ENCODE measurements around the gene TMEM132D. TPM values are rescaled to one million over a fixed set of nuclear protein-coding genes. Genes with fewer than 3 reads are reported as not detected.
A peak's percentile ranks its signal among the peaks of the same experiment; 100 is the strongest.

The TMEM132D gene
- total RNA-seq, 1 donor from 2014 or later = not detected

GRCh38 chr12:129788506-129789084 is 115.2 kb downstream of the TMEM132D start:
- no peaks in the 10 kb centered on the region for H3K9me3 ChIP-seq (ENCODE audit: insufficient read depth, low read depth, low read length)
- H3K4me3 Mint-ChIP-seq (ENCODE audit: unreplicated experiment) = no peak overlapping the region
- DNase-seq (ENCODE audit: low read depth) = peak; percentile 77

GRCh38 chr12:129779989-129780388 is 123.8 kb downstream of the TMEM132D start:
- H3K36me3 Mint-ChIP-seq (ENCODE audit: low read depth, unreplicated experiment) = no peaks in the 10 kb centered on the region
- no peak for DNase-seq (ENCODE audit: low read depth)
- no peak for FAIRE-seq

More at GRCh38 chr12:129788506-129789084, 115.2 kb downstream of the TMEM132D start:
- TF ChIP-seq CTCF (IDR thresholded peaks at IDR 0.05; ENCODE audit: insufficient read depth, low read depth, low read length) (no peak), EZH2 (IDR thresholded peaks at IDR 0.05; ENCODE audit: insufficient read depth, low read length) (no peak)
- Histone ChIP-seq H3K79me2 (ENCODE audit: insufficient read depth, low read length) (no peaks in the 10 kb centered on the region), H3K4me1 (ENCODE audit: insufficient read depth, low read length) (peaks cover 4% of the 10 kb centered on the region), H3K4me2 (ENCODE audit: low read length) (peak overlapping the region; percentile 80), H4K20me1 (ENCODE audit: insufficient read depth, low read length) (no peaks in the 10 kb centered on the region), H3K4me3 (ENCODE audit: insufficient read depth, low read depth, low read length) (peak overlapping the region; percentile 43), H3K27ac (ENCODE audit: low read depth, low read length) (peak overlapping the region; percentile 46), H2AFZ (ENCODE audit: low read depth, low read length) (peak overlapping the region; percentile 51), H3K27me3 (ENCODE audit: insufficient read depth, low read length) (no peaks in the 10 kb centered on the region), H3K9ac (ENCODE audit: low read length) (peak overlapping the region; percentile 41), H3K36me3 (ENCODE audit: insufficient read depth, low read length) (no peaks in the 10 kb centered on the region)
- no peaks in the 10 kb centered on the region for H3K4me1 Mint-ChIP-seq (ENCODE audit: low read depth, unreplicated experiment)
- no peaks in the 10 kb centered on the region for H3K36me3 Mint-ChIP-seq (ENCODE audit: low read depth, unreplicated experiment)
- peak; percentile 75 for FAIRE-seq
- no peaks in the 10 kb centered on the region for H3K27me3 Mint-ChIP-seq (ENCODE audit: low read depth, unreplicated experiment)
- H3K9me3 Mint-ChIP-seq (ENCODE audit: unreplicated experiment) = peaks cover 18% of the 10 kb centered on the region
- H3K27ac Mint-ChIP-seq (ENCODE audit: unreplicated experiment) = no peak overlapping the region

More at GRCh38 chr12:129779989-129780388, 123.8 kb downstream of the TMEM132D start:
- no peak overlapping the region for H3K4me3 ChIP-seq (ENCODE audit: insufficient read depth, low read depth, low read length)
- H3K27ac ChIP-seq (ENCODE audit: low read depth, low read length) = no peak overlapping the region
- no peaks in the 10 kb centered on the region for H3K27me3 Mint-ChIP-seq (ENCODE audit: low read depth, unreplicated experiment)
- no peaks in the 10 kb centered on the region for H3K36me3 ChIP-seq (ENCODE audit: insufficient read depth, low read length)
- TF ChIP-seq CTCF (IDR thresholded peaks at IDR 0.05; ENCODE audit: insufficient read depth, low read depth, low read length) = no peak
- no peak for TF ChIP-seq EZH2 (IDR thresholded peaks at IDR 0.05; ENCODE audit: insufficient read depth, low read length)
- H3K9me3 ChIP-seq (ENCODE audit: insufficient read depth, low read depth, low read length) = no peaks in the 10 kb centered on the region
- no peaks in the 10 kb centered on the region for H4K20me1 ChIP-seq (ENCODE audit: insufficient read depth, low read length)
- peaks cover 17% of the 10 kb centered on the region for H3K9me3 Mint-ChIP-seq (ENCODE audit: unreplicated experiment)
- H3K27ac Mint-ChIP-seq (ENCODE audit: unreplicated experiment) = no peak overlapping the region
- no peak overlapping the region for H3K4me3 Mint-ChIP-seq (ENCODE audit: unreplicated experiment)
- H3K4me2 ChIP-seq (ENCODE audit: low read length) = no peak overlapping the region
- no peaks in the 10 kb centered on the region for H3K27me3 ChIP-seq (ENCODE audit: insufficient read depth, low read length)
- H3K4me1 ChIP-seq (ENCODE audit: insufficient read depth, low read length) = no peaks in the 10 kb centered on the region
- no peak overlapping the region for H3K9ac ChIP-seq (ENCODE audit: low read length)
- H3K4me1 Mint-ChIP-seq (ENCODE audit: low read depth, unreplicated experiment) = no peaks in the 10 kb centered on the region
- no peaks in the 10 kb centered on the region for H3K79me2 ChIP-seq (ENCODE audit: insufficient read depth, low read length)
- H2AFZ ChIP-seq (ENCODE audit: low read depth, low read length) = no peak overlapping the region

Data from astrocyte (in vitro differentiated cells and primary cell).